GM23248 (cell line): ENCODE data around the gene ABCA8.

ENCODE experiments used
- EZH2 ChIP-seq: fragments of 200-600 bp; sonication (generic); IDR thresholded peaks from 2 replicates; pipeline ENCODE4 v1.6.1; 2018; ENCODE audit warnings: antibody characterized with exemption, mild to moderate bottlenecking; ENCODE audit not compliant: insufficient read depth, poor library complexity, severe bottlenecking
- EZH2phosphoT487 ChIP-seq: fragments of 200-600 bp; sonication (generic); IDR thresholded peaks from 2 replicates; pipeline ENCODE4 v1.6.1; 2018; ENCODE audit warnings: antibody characterized with exemption, moderate library complexity, mild to moderate bottlenecking, low read depth; ENCODE audit not compliant: insufficient read depth

- no peak for TF ChIP-seq EZH2
- no peak for TF ChIP-seq EZH2phosphoT487
Observed at GRCh38 chr17:68835071-68835470, 120.1 kb downstream of the ABCA8 start.
